Activated CD4-positive, alpha-beta T cell treated with anti-CD3 and anti-CD28 coated beads, Interleukin-2, amount 10 ng/mL, durations not matched to agents 7 days and 5 days (primary cell): Measurements from ENCODE around the gene FBXO28. TPM values are rescaled to one million over a fixed set of nuclear protein-coding genes. Genes with fewer than 3 reads are reported as not detected.
A peak's percentile ranks its signal among the peaks of the same experiment; 100 is the strongest.
"Not testable (repeated sequence)": the region's sequence is repeated elsewhere in the genome, so short reads cannot be mapped to it uniquely, and the experiment has no call there.

Source experiments
- CTCF ChIA-PET: fragments of 350-600 bp; sonication (Branson Sonifier 250); formaldehyde crosslinking; loops from one replicate; lab custom pipeline; 2021; ENCODE audit warnings: antibody characterized with exemption; lab: Charles Lee
- POLR2A ChIA-PET: fragments of 350-600 bp; sonication (Branson Sonifier 250); formaldehyde crosslinking; loops from one replicate; lab custom pipeline; 2021; ENCODE audit warnings: antibody characterized with exemption; lab: Charles Lee
- DNase-seq: peaks from one replicate; pipeline ENCODE4 v3.0.0-alpha.2; 2020
- H3K27ac Mint-ChIP-seq: one replicate; pipeline ENCODE4 v1.8.0; 2021; ENCODE audit warnings: mild to moderate bottlenecking, moderate library complexity, mixed read lengths
- H3K27me3 Mint-ChIP-seq: one replicate; pipeline ENCODE4 v1.8.0; 2021; ENCODE audit warnings: mixed read lengths
- H3K36me3 Mint-ChIP-seq: one replicate; pipeline ENCODE4 v1.8.0; 2021; ENCODE audit warnings: low read depth, mixed read lengths
- H3K4me1 Mint-ChIP-seq: one replicate; pipeline ENCODE4 v1.8.0; 2021; ENCODE audit warnings: mixed read lengths
- H3K4me3 Mint-ChIP-seq: one replicate; pipeline ENCODE4 v1.8.0; 2021; ENCODE audit warnings: mild to moderate bottlenecking, moderate library complexity, mixed read lengths
- H3K9me3 Mint-ChIP-seq: one replicate; pipeline ENCODE4 v1.8.0; 2021; ENCODE audit warnings: mixed read lengths
- total RNA-seq, 2 experiments: library from RNA; stranded (reverse); gene quantifications; one replicate each; pipeline ENCODE4 v1.2.3, GENCODE V29; 2021

The FBXO28 gene, protein sequence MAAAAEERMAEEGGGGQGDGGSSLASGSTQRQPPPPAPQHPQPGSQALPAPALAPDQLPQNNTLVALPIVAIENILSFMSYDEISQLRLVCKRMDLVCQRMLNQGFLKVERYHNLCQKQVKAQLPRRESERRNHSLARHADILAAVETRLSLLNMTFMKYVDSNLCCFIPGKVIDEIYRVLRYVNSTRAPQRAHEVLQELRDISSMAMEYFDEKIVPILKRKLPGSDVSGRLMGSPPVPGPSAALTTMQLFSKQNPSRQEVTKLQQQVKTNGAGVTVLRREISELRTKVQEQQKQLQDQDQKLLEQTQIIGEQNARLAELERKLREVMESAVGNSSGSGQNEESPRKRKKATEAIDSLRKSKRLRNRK
- 10 to 100 TPM; 23.3 to 25.1 TPM for total RNA-seq

DNA sequence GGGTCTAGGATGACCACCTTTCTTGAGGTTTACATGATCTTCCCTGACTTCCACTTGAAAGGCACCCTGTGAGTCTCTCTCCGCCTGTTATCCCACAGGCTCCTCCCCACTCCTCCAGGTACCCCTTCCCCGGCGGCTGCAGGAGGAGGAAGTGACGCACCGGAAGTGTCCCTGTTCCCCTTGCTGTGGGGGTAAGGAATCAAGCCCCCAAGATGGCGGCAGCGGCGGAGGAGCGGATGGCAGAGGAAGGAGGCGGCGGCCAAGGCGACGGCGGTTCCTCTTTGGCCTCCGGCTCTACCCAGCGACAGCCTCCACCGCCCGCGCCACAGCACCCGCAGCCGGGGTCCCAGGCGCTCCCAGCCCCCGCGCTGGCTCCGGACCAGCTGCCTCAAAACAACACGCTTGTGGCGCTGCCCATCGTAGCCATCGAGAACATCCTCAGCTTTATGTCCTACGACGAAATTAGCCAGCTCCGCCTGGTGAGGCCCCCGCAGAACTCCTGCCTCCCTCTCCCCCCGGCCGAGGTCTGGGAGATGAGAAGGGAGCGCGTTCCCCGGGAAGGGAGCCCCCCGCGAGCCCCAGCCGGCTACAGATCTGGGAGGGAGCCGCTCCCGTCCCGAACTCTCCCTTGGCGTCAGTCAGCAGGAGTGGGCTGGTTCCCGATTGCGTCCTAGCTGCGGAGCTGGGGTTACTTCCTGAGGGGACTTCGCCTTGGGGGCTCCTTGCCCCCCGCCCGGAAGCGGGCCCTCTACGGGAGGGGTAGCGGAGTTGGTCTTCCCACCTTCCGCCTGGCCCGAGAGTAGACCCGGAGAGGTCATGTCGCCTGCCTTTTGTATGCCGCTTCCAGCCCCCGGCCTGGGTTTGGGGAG lies at the start of gene FBXO28:
FBXO28 (plus strand) TSS at position 194 of the 869 bp plus-strand sequence; CDS start at position 213, 19 bp downstream.
- Mint-ChIP-seq H3K27ac (peak within 1 kb of the TSS; percentile 94), H3K4me3 (peak within 1 kb of the TSS; percentile 87), H3K27me3 (peaks cover 15% of the 10 kb centered on the region), H3K36me3 (no peaks in the 10 kb centered on the region), H3K9me3 (no peaks in the 10 kb centered on the region), H3K4me1 (peaks cover 32% of the 10 kb centered on the region)
- ChIA-PET CTCF (no interaction called here), POLR2A (interaction anchor here (0.7 kb wide), 2 partner anchors 316 to 384 kb away, joined by 3 to 4 read pairs; no protein-coding TSS in a partner anchor)
- DNase-seq: peak; percentile 97

DNA sequence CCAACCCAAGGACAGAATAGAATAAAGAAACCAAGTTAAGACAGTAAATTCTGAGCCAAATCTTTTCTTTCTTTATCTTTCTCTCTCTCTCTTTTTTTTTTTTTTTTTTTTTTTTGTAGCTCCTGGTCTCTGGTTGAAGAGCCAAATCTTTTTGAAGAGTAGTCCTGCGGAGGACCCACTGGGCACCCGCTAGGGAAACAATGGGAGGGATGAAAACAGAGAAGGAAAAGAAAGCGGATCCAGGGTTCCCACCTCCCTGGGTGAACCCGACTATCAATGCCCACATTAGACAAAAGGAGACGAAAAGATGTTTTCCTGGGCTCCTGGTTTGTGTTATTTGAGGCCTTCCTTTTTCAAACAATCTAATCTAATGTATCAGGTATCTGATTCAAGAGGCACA lies 49.8 kb upstream of the FBXO28 start:
- no peak overlapping the region for H3K27ac Mint-ChIP-seq
- CTCF ChIA-PET: interaction anchor here (0.7 kb wide), 1 partner anchor 903 kb away, joined by 5 read pairs; no protein-coding TSS in a partner anchor
- H3K4me3 Mint-ChIP-seq: no peak overlapping the region
- no peak for DNase-seq
- POLR2A ChIA-PET: no interaction called here
- no peaks in the 10 kb centered on the region for H3K36me3 Mint-ChIP-seq
- H3K27me3 Mint-ChIP-seq: peaks cover 6% of the 10 kb centered on the region
- H3K4me1 Mint-ChIP-seq: peaks cover 7% of the 10 kb centered on the region
- H3K9me3 Mint-ChIP-seq: peaks cover 2% of the 10 kb centered on the region

DNA sequence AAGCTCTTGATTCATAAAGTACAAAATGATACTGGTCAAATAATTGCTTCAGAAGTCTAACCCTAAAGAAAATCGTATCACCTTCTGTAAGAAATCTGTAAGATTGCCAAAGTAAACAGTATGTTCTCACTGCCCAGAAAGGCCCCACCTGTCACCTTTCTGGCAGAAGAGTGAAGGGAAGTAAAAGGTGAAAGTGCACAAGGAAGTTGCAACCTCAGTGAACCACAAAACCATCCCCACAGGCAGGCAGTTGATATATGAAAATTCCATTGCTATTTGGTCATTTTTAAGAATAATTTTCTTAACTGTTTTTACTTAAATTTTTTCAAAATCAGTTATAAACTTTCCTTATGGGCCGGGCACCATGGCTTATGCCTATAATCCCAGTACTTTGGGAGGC lies 48.5 kb upstream of the FBXO28 start:
- H3K27me3 Mint-ChIP-seq: peaks cover 5% of the 10 kb centered on the region
- ChIA-PET POLR2A (no interaction called here), CTCF (no interaction called here)
- no peak overlapping the region for H3K4me3 Mint-ChIP-seq
- H3K27ac Mint-ChIP-seq: no peak overlapping the region
- H3K4me1 Mint-ChIP-seq: peaks cover 7% of the 10 kb centered on the region
- H3K9me3 Mint-ChIP-seq: no peaks in the 10 kb centered on the region
- no peak for DNase-seq
- no peaks in the 10 kb centered on the region for H3K36me3 Mint-ChIP-seq

DNA sequence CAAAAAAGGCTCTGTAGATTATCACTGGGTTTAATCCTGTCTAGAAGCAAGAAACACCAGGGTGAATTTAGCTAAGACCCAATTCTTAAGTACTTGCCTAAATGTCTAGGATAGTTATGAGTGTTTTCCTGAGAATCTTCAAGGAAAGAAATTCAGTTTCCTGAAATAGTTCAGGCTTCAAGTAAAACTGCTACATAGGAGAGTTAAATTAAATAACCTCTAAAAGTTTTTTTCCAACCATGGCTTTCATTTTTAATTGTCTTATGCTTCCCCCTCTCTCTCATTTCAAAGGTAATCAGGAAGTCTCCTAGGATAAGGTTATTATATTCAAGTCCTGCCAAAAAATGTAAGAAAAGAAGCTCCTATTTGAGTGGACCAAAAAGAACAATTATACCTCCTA lies 46.7 kb upstream of the FBXO28 start:
- Mint-ChIP-seq H3K36me3 (no peaks in the 10 kb centered on the region), H3K27ac (no peak overlapping the region), H3K4me1 (peaks cover 7% of the 10 kb centered on the region), H3K27me3 (peaks cover 9% of the 10 kb centered on the region), H3K9me3 (no peaks in the 10 kb centered on the region), H3K4me3 (no peak overlapping the region)
- ChIA-PET CTCF (interaction anchor here (1.2 to 1.7 kb wide), 2 partner anchors 15 to 39 kb away, joined by 3 to 4 read pairs; no protein-coding TSS in a partner anchor), POLR2A (no interaction called here)
- no peak for DNase-seq

DNA sequence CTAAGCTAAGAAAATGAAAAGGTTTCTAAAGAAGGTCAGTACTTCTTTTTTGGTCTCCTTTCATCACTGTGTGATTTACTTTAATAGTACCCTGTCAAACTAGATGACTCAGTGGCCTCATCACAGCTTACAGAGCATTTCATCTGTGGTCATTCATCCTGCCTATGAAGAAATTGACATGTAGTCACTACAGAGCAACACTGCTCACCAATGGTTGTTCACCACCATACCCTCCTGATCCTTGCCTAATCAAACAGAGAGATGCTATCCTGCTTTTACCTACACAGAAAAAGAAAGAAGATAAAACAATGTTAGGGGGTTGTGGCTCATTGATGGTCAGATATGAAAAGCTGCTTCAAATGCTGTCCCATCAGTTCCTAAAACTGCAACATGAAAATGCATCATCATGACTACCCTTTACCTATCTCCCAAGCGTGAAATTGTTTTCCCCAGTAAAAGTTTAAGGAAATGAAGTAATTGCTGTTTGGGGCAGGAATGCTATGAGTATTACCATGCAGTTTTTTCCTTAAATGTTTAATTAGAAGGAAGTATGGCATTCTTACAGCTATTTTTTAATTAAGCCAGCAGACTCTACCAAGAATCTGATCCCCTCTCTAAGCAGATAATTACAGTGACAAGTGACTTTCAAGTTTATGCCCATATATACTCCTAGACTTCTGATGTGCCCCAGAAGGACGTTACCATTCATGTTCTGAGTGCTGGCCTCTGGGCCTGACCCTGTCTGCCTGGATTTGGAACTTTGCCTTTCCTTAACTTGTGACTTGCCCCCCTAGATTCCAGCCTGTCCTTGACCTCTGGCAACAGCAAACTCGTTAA lies 46.1 kb upstream of the FBXO28 start:
- peaks cover 13% of the 10 kb centered on the region for H3K27me3 Mint-ChIP-seq
- DNase-seq: no peak
- peaks cover 7% of the 10 kb centered on the region for H3K4me1 Mint-ChIP-seq
- ChIA-PET CTCF (interaction anchor here (1.2 to 1.7 kb wide), 4 partner anchors 15 to 39 kb away, joined by 3 to 4 read pairs (median 4); no protein-coding TSS in a partner anchor), POLR2A (no interaction called here)
- no peak overlapping the region for H3K4me3 Mint-ChIP-seq
- H3K27ac Mint-ChIP-seq: no peak overlapping the region
- H3K36me3 Mint-ChIP-seq: peaks cover 2% of the 10 kb centered on the region
- H3K9me3 Mint-ChIP-seq: no peaks in the 10 kb centered on the region

DNA sequence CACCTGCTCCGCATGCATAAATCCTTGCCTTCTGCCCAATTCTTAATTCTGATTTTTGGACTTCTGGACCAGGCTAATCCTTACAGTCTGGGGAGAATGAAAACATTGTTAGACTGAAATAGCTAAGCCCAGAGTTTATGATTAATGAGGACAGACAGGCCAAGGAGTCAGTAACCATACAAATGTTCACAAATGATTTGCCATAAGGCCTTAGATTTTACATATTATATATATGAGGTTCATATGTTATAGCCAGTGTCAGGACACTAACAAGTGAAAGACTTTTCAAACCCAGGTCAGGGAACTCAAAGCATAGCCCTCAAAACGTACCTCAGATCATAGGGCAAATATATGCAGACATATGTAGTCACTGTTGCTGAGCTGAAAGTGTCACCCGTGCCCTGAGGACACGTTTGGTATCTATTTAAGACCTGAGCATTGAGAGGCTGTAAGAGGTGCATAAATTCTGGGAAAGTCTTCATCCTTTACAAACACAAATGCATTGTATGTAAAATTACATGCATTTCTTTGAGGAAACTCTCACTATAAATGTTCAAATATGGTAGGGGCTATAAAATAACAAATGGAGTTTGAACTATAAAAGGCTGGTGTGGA lies 45.3 kb upstream of the FBXO28 start:
- ChIA-PET CTCF (interaction anchor here (1.7 kb wide), 2 partner anchors 17 to 21 kb away, joined by 3 to 4 read pairs; no protein-coding TSS in a partner anchor), POLR2A (no interaction called here)
- Mint-ChIP-seq H3K36me3 (peaks cover 3% of the 10 kb centered on the region), H3K9me3 (no peaks in the 10 kb centered on the region), H3K27me3 (peaks cover 19% of the 10 kb centered on the region), H3K4me1 (peaks cover 7% of the 10 kb centered on the region), H3K27ac (no peak overlapping the region), H3K4me3 (no peak overlapping the region)
- DNase-seq: no peak

DNA sequence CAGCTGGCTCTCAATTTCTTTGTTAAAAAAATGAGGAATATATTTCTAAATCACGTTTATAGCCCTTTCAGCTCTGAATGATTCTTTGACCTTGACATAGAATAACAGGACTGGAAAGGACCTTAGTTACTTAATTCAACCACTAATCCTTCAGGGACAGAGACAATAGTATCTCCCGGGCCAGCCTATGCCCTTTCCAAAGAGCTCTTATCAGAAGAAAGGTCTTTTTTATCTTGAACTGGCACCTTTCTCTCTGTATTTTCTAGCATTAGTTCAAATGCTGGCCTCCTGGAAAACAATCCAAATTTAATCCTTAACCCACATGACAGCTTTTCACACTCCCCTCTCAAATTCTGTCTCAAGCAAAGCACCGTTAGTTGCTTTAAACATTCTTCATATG lies 44.8 kb upstream of the FBXO28 start:
- CTCF ChIA-PET: interaction anchor here (1.7 kb wide), 2 partner anchors 18 to 22 kb away, joined by 3 to 4 read pairs; no protein-coding TSS in a partner anchor
- DNase-seq: no peak
- peaks cover 22% of the 10 kb centered on the region for H3K27me3 Mint-ChIP-seq
- peaks cover 7% of the 10 kb centered on the region for H3K4me1 Mint-ChIP-seq
- no peak overlapping the region for H3K27ac Mint-ChIP-seq
- no peak overlapping the region for H3K4me3 Mint-ChIP-seq
- H3K36me3 Mint-ChIP-seq: peaks cover 3% of the 10 kb centered on the region
- POLR2A ChIA-PET: no interaction called here
- no peaks in the 10 kb centered on the region for H3K9me3 Mint-ChIP-seq

DNA sequence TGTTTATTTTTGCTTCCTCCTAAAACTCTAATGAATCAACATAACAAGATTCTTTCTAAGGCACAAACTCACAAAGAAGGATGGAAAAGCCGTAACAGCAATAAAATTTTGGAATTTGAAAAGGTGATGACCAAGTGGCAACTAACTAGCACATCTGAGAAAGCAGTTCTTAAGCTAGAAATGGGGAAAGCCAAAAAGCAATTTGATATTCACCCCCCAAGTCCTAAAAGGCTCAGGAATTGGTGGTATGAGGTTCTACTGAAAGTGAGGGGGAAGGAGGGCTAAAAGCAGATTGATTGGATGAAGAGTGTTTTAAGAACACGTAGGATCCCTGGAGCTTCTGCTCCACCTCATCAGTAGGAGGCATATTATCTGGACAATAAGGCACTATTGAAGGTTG lies 43.4 kb upstream of the FBXO28 start:
- no peak for DNase-seq
- peaks cover 1% of the 10 kb centered on the region for H3K4me1 Mint-ChIP-seq
- H3K27me3 Mint-ChIP-seq: peaks cover 27% of the 10 kb centered on the region
- H3K27ac Mint-ChIP-seq: no peak overlapping the region
- no peak overlapping the region for H3K4me3 Mint-ChIP-seq
- ChIA-PET POLR2A (no interaction called here), CTCF (interaction anchor here (0.6 to 0.7 kb wide), 3 partner anchors 11 to 875 kb away, joined by 3 read pairs; no protein-coding TSS in a partner anchor)
- peaks cover 3% of the 10 kb centered on the region for H3K36me3 Mint-ChIP-seq
- H3K9me3 Mint-ChIP-seq: no peaks in the 10 kb centered on the region

DNA sequence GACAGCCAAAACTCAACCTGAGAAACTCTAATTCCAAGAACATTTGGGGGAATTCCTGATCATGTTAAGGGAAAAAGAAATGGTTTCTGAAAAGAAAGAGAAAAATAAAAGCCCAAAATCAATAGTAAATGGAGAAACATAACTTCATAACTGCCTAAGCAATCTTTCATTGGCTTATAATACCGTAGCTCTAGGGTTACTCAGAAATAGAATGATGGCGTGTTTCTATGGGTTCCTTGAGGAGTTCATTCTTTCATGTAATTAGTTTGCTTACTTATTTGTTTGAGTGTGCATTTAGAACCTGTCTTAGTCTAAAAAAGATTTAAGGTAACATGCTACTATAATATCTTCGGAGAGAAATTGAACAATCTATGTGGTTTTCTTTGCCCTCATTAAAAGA lies 37.5 kb upstream of the FBXO28 start:
- H3K27me3 Mint-ChIP-seq: peaks cover 44% of the 10 kb centered on the region
- ChIA-PET POLR2A (no interaction called here), CTCF (no interaction called here)
- H3K4me3 Mint-ChIP-seq: no peak overlapping the region
- H3K4me1 Mint-ChIP-seq: no peaks in the 10 kb centered on the region
- no peak for DNase-seq
- H3K9me3 Mint-ChIP-seq: no peaks in the 10 kb centered on the region
- peaks cover 3% of the 10 kb centered on the region for H3K36me3 Mint-ChIP-seq
- no peak overlapping the region for H3K27ac Mint-ChIP-seq

DNA sequence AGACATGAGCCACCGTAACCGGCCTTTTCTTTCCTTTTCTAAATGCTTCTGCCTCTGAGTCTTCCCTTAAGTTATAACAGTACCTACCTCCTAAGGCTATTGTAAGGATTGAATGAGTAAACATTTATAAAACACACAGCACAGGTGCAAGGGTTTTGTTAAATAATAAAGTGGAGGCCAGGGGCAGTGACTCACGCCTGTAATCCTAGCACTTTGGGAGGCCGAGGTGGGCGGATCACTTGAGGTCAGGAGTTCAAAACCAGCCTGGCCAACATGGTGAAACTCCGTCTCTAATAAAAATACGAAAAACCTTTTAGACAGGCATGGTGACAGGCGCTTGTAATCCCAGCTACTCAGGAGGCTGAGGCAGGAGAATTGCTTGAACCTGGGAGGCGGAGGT lies 34.3 kb upstream of the FBXO28 start:
- peaks cover 25% of the 10 kb centered on the region for H3K27me3 Mint-ChIP-seq
- H3K9me3 Mint-ChIP-seq, H3K4me3 Mint-ChIP-seq, CTCF ChIA-PET, DNase-seq, H3K27ac Mint-ChIP-seq, H3K4me1 Mint-ChIP-seq, H3K36me3 Mint-ChIP-seq, POLR2A ChIA-PET: not testable (repeated sequence)

DNA sequence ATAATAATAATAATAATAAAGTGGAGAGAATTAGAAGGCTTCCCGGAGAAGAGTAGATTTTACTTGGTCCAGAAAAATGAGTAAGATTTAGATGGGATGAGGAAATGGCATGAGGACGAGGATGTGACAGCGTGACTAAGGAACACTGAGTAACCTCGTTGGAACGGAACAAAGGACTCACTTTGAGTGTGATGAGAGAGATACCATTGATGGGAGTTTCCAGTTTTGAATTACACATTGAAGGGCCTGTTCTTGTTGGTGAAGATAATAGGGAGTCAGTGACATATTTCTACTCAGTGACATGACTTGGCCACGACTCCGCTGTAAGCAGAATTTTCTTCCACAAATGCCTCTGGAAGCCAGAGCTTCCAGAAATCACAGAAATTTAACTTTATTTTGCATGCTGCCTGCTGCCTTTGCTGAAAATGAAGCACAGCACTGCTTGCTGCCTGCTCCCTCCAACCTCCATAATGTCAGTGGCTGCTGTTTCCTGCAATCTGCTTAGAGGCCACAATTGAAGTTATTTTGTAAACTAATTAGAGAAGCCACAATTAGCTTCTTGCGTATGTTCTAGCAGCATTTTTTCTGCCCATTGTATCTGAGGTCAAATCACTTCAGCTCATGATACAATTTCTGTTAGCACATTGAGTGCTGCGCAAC lies 33.7 kb upstream of the FBXO28 start:
- Mint-ChIP-seq H3K36me3 (no peaks in the 10 kb centered on the region), H3K27ac (no peak overlapping the region), H3K27me3 (peaks cover 22% of the 10 kb centered on the region), H3K4me3 (no peak overlapping the region), H3K4me1 (no peaks in the 10 kb centered on the region), H3K9me3 (no peaks in the 10 kb centered on the region)
- no peak for DNase-seq
- ChIA-PET POLR2A (no interaction called here), CTCF (interaction anchor here (0.7 kb wide), 1 partner anchor 211 kb away, joined by 5 read pairs; no protein-coding TSS in a partner anchor)
